H1 (cell line): ENCODE results near the gene CTDP1.

ENCODE experiments used
- ASH2L ChIP-seq: fragments of 200-600, 300-600 bp; sonication (generic); IDR thresholded peaks from one replicate; pipeline ENCODE4 v1.7.1; 2017; ENCODE audit warnings: low read length
- CTCF ChIP-seq, 3 experiments: IDR thresholded peaks; 1 replicate in 2 of 3; 2 replicates in 1 of 3; pipeline versions ENCODE4 v1.5.1 to v1.6.1; 2011; ENCODE audit warnings: low read length in 3 of 3, mild to moderate bottlenecking in 3 of 3, inconsistent platforms in 2 of 3, low read depth in 1 of 3, moderate library complexity in 1 of 3; ENCODE audit not compliant: insufficient read depth in 1 of 3; ENCODE audit errors: control extremely low read depth in 1 of 3
- EP300 ChIP-seq, 2 experiments: IDR thresholded peaks; 1 replicate in 1 of 2; 2 replicates in 1 of 2; pipeline ENCODE4 v1.6.1; 2011 to 2012; ENCODE audit warnings: low read depth in 2 of 2, low read length in 2 of 2, mild to moderate bottlenecking in 2 of 2, borderline replicate concordance in 1 of 2, inconsistent platforms in 1 of 2, moderate library complexity in 1 of 2
- EZH2 ChIP-seq: fragments of 200-600 bp; sonication (generic); IDR thresholded peaks from 2 replicates; pipeline ENCODE4 v1.7.1; 2012; ENCODE audit warnings: low read depth, mild to moderate bottlenecking, moderate library complexity, low read length, inconsistent platforms; ENCODE audit not compliant: severe bottlenecking
- KDM5A ChIP-seq: fragments of 200-600 bp; IDR thresholded peaks from 2 replicates; pipeline ENCODE4 v1.7.1; 2012; ENCODE audit warnings: mild to moderate bottlenecking, low read length, inconsistent platforms, mixed read lengths
- MAFK ChIP-seq: IDR thresholded peaks from 2 replicates; pipeline ENCODE4 v1.6.1; 2012; ENCODE audit warnings: low read depth, mild to moderate bottlenecking, improper control_type of control experiment, low read length
- MAX ChIP-seq: IDR thresholded peaks from 2 replicates; pipeline ENCODE4 v1.6.1; 2012; ENCODE audit warnings: inconsistent platforms
- POLR2A ChIP-seq, 2 experiments: IDR thresholded peaks; 1 replicate in 1 of 2; 2 replicates in 1 of 2; pipeline ENCODE4 v1.6.1; 2011; ENCODE audit warnings: low read depth in 2 of 2, low read length in 2 of 2, mild to moderate bottlenecking in 2 of 2; ENCODE audit errors: control extremely low read depth in 1 of 2
- POLR2AphosphoS5 ChIP-seq: IDR thresholded peaks from 2 replicates; pipeline ENCODE4 v1.6.1; 2011; ENCODE audit warnings: low read depth, low read length
- SIN3A ChIP-seq, 2 experiments: IDR thresholded peaks in 1 of 2; conservative IDR thresholded peaks in 1 of 2; 2 replicates each; pipeline ENCODE4 v1.6.1; 2011 to 2012; ENCODE audit warnings: low read length in 2 of 2, improper control_type of control experiment in 1 of 2, low read depth in 1 of 2, mild to moderate bottlenecking in 1 of 2
- SIX5 ChIP-seq: IDR thresholded peaks from 2 replicates; pipeline ENCODE4 v1.6.1; 2011; ENCODE audit warnings: mild to moderate bottlenecking, low read depth, low read length
- TAF1 ChIP-seq: IDR thresholded peaks from 2 replicates; pipeline ENCODE4 v1.6.1; 2011; ENCODE audit warnings: mild to moderate bottlenecking, low read depth, low read length

GRCh38 chr18:79705272-79705671 is 25.7 kb downstream of the CTDP1 start:
- no peak for TF ChIP-seq CTCF (IDR thresholded peaks at IDR 0.05; ENCODE audit: control extremely low read depth in 1 of 3, insufficient read depth in 1 of 3, low read depth in 1 of 3, low read length in 3 of 3)
- TF ChIP-seq POLR2A (IDR thresholded peaks at IDR 0.05; ENCODE audit: control extremely low read depth in 1 of 2, low read depth in 2 of 2, low read length in 2 of 2): no peak
- TF ChIP-seq KDM5A: no peak
- TF ChIP-seq ASH2L: no peak
- no peak for TF ChIP-seq SIX5
- TF ChIP-seq TAF1: no peak
- TF ChIP-seq SIN3A (conservative IDR thresholded peaks at IDR 0.05 in 1 of 2, IDR thresholded peaks at IDR 0.05 in 1 of 2; ENCODE audit: low read depth in 1 of 2, low read length in 2 of 2): no peak
- no peak for TF ChIP-seq MAX
- no peak for TF ChIP-seq EP300 (IDR thresholded peaks at IDR 0.05; ENCODE audit: borderline replicate concordance in 1 of 2, low read depth in 2 of 2, low read length in 2 of 2)
- TF ChIP-seq EZH2: no peak
- no peak for TF ChIP-seq POLR2AphosphoS5
- TF ChIP-seq MAFK: no peak
